HFFc6 (cell line): ENCODE data around the gene TNXB. TPM values are rescaled to one million over a fixed set of nuclear protein-coding genes. Genes with fewer than 3 reads are reported as not detected.
"Not testable (repeated sequence)": the region's sequence is repeated elsewhere in the genome, so short reads cannot be mapped to it uniquely, and the experiment has no call there.

Experiments used
- DNase-seq: peaks from one replicate; pipeline ENCODE4 v3.0.0-alpha.2; 2018
- H3K27ac Mint-ChIP-seq: 2 replicates; pipeline ENCODE4 v1.8.0; 2020; ENCODE audit warnings: mild to moderate bottlenecking, mixed read lengths
- H3K27me3 Mint-ChIP-seq: 2 replicates; pipeline ENCODE4 v1.8.0; 2021; ENCODE audit warnings: mild to moderate bottlenecking, moderate library complexity, mixed read lengths; ENCODE audit not compliant: insufficient read depth
- H3K36me3 Mint-ChIP-seq: 2 replicates; pipeline ENCODE4 v1.8.0; 2021; ENCODE audit warnings: low read depth, mixed read lengths
- H3K4me1 Mint-ChIP-seq: 2 replicates; pipeline ENCODE4 v1.8.0; 2020; ENCODE audit warnings: low read depth, mixed read lengths
- H3K4me3 Mint-ChIP-seq: 2 replicates; pipeline ENCODE4 v1.8.0; 2020; ENCODE audit warnings: mild to moderate bottlenecking, moderate library complexity, mixed read lengths
- H3K9me3 Mint-ChIP-seq: 2 replicates; pipeline ENCODE4 v1.8.0; 2020; ENCODE audit warnings: mild to moderate bottlenecking, mixed read lengths
- total RNA-seq, 6 experiments: library from RNA; stranded (reverse); fragmentation: NEBNext Ultra II Directional; extraction: Animal tissue kit (Norgen Biotek cat#: 25700); gene quantifications; 2 replicates in 1 of 6; 3 replicates in 5 of 6; pipeline ENCODE4 v1.2.3, GENCODE V29; 2021
- TF ChIP-seq, protein P1 (sequence below): fragments of 200-600 bp; sonication (generic); IDR thresholded peaks from 2 replicates; pipeline ENCODE4 v1.5.0; 2021; ENCODE audit warnings: antibody characterized with exemption, mild to moderate bottlenecking

The TNXB gene
- total RNA-seq, 6 experiments from 2014 or later, result 0.28 to 1.4 (median 0.83) TPM

DNA sequence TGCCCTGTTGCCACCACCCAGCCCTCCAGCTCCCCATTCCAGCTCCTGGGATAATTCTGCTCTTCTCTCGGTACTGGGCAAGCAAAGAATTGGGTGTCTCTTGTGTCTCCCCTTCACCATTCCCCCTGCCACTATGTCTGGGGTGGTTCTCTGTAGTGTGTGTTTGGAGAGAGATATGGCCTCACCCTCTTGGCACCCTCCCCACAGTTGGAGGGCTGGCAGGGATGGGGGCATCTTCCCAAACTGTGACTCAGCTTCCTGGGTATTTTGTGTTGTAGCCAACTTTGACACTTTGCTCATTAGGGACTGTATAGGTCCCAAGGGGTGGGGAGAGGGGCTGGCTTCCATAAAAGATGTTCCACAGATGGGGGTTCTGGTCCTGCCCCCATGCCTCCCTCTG is 1.7 kb downstream of the TNXB start:
- Mint-ChIP-seq H3K9me3 (no peaks in the 10 kb centered on the region), H3K36me3 (peaks cover 16% of the 10 kb centered on the region), H3K4me1 (peaks cover 37% of the 10 kb centered on the region), H3K4me3 (peak overlapping the region; percentile 72), H3K27me3 (peaks cover 16% of the 10 kb centered on the region), H3K27ac (peak overlapping the region; percentile 57; the same call in 1 of the 2 replicates)
- TF ChIP-seq, protein P1, sequence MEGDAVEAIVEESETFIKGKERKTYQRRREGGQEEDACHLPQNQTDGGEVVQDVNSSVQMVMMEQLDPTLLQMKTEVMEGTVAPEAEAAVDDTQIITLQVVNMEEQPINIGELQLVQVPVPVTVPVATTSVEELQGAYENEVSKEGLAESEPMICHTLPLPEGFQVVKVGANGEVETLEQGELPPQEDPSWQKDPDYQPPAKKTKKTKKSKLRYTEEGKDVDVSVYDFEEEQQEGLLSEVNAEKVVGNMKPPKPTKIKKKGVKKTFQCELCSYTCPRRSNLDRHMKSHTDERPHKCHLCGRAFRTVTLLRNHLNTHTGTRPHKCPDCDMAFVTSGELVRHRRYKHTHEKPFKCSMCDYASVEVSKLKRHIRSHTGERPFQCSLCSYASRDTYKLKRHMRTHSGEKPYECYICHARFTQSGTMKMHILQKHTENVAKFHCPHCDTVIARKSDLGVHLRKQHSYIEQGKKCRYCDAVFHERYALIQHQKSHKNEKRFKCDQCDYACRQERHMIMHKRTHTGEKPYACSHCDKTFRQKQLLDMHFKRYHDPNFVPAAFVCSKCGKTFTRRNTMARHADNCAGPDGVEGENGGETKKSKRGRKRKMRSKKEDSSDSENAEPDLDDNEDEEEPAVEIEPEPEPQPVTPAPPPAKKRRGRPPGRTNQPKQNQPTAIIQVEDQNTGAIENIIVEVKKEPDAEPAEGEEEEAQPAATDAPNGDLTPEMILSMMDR, result no peak
- DNase-seq, result no peak

DNA sequence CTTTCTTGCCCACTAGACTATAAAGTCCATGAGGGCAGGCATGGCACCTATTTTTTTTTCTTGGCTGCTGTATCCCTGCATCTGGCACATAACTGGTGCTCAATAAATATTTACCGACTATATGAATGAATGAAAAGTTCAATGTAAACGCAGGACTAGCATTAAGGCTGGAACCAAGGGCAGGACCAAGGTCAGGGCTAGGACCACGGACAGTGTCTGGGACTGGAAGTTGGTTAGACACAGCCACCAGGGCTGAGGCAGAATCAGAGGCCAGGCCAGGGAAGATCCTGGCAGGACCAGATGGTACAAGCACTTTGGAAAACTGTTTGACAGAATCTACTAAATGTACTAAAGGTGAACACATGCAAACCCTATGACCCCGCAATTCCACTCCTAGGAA is 3.7 kb downstream of the TNXB start:
- peaks cover 18% of the 10 kb centered on the region for H3K27me3 Mint-ChIP-seq
- DNase-seq, result no peak
- H3K4me3 Mint-ChIP-seq, result no peak overlapping the region
- TF ChIP-seq, protein P1, result no peak
- no peaks in the 10 kb centered on the region for H3K9me3 Mint-ChIP-seq
- peaks cover 25% of the 10 kb centered on the region for H3K4me1 Mint-ChIP-seq
- H3K27ac Mint-ChIP-seq, result no peak overlapping the region
- H3K36me3 Mint-ChIP-seq, result no peaks in the 10 kb centered on the region

DNA sequence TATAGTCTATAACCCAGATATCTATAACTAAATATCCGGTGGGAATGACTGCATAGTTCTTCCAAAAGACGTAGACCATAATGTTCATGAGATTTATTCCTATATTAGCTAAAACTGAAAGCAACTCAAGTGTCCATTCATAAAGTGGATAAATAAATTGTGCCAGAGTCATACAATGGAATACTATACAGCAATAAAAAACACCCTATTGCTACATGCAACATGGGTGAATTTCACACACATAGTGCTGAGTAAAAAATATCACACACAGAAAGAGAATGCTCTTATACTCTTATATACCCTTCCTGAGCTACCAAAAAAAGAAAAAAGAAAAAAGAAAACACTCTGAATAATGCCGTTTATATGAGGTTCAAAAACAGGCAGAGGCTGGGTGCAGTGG is 6.9 kb downstream of the TNXB start:
- Mint-ChIP-seq H3K4me1 (peaks cover 5% of the 10 kb centered on the region), H3K4me3 (no peak overlapping the region)
- DNase-seq, result no peak

DNA sequence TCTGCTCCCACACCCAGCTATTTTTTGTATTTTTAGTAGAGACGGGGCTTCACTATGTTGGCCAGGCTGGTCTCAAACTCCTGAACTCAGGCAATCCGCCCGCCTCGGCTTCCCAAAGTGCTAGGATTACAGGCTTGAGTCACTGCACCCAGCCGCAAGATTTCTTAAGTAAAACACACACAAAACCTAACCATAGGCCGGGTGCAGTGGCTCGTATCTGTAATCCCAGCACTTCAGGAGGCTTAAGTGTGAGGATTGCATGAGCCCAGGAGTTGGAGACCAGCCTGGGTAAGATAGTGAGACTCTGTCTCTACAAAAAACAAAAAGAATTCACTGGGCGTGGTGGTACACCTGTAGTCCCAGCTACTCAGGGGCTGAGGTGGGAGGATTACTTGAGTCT is 8.9 kb downstream of the TNXB start:
- peaks cover 25% of the 10 kb centered on the region for H3K27me3 Mint-ChIP-seq
- not testable (repeated sequence) for H3K9me3 Mint-ChIP-seq, H3K4me3 Mint-ChIP-seq

More for the DNA sequence above, 6.9 kb downstream of the TNXB start:
- Mint-ChIP-seq H3K36me3 (no peaks in the 10 kb centered on the region), H3K9me3 (no peaks in the 10 kb centered on the region), H3K27me3 (peaks cover 22% of the 10 kb centered on the region), H3K27ac (no peak overlapping the region)
- TF ChIP-seq, protein P1, result no peak

DNA sequence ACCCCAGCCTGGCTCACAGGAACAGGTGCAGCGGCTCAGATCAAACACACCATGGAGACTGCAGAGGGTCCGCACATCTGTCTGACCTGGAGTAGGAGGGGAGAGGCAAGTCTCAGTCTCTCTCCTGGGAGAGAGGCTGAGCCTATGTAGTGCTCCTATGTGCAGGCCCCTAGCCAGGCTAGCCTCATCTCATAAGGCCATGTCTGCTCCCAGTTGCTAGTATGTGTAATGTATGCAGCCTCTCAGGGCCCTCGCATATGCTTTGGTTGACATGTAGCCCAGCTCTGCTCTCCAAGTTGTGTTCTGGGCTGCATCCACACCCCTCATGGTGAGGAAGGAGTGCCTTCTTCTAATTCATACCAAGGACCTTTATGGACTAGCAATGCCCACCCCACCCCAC is 11.8 kb downstream of the TNXB start:
- no peaks in the 10 kb centered on the region for H3K36me3 Mint-ChIP-seq
- no peak for DNase-seq
- H3K27ac Mint-ChIP-seq, result no peak overlapping the region
- H3K9me3 Mint-ChIP-seq, result no peaks in the 10 kb centered on the region
- H3K4me3 Mint-ChIP-seq, result no peak overlapping the region
- TF ChIP-seq, protein P1, result no peak
- peaks cover 22% of the 10 kb centered on the region for H3K4me1 Mint-ChIP-seq
- H3K27me3 Mint-ChIP-seq, result peaks cover 21% of the 10 kb centered on the region; the same call in 1 of the 2 replicates

More for the DNA sequence above, 8.9 kb downstream of the TNXB start:
- DNase-seq, H3K36me3 Mint-ChIP-seq, H3K27ac Mint-ChIP-seq, H3K4me1 Mint-ChIP-seq: not testable (repeated sequence)

DNA sequence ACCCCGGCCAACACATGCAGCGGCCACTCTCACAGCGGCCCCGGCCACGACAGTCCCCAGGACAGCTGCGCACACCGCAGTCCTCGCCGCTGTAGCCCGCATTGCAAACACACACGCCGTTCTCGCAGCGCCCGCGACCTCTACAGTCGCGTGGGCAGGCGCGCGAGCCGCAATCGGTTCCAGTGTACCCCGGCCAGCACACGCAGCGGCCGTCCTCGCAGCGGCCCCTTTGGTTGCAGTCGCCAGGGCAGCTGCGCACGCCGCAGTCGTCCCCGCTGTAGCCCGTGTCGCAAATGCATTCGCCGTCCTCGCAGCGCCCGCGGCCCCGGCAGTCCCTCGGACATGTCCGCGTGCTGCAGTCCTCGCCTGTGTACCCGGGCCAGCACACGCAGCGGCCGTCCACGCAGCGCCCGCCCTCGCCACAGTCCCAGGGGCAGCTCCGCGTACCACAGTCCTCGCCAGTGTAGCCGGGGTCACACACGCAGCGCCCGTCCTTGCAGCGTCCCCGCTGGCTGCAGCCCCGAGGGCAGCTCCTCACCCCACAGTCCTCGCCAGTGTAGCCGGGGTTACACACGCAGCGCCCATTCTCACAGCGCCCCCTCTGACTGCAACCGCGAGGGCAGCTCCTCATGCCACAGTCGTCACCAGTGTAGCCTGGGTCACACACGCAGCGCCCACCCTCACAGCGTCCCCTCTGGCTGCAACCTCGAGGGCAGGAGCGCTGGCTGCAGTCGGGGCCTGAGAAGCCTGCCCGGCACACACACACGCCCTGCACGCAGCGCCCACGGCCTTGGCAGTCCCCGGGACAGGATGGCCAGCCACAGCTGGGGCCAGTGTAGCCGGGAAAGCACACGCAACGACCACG is 12.5 kb downstream of the TNXB start:
- TF ChIP-seq, protein P1, result peak; percentile 36; the same call in 1 of the 2 replicates
- no peak overlapping the region for H3K4me3 Mint-ChIP-seq
- no peaks in the 10 kb centered on the region for H3K36me3 Mint-ChIP-seq
- H3K27ac Mint-ChIP-seq, result no peak overlapping the region
- H3K27me3 Mint-ChIP-seq, result peaks cover 27% of the 10 kb centered on the region
- no peaks in the 10 kb centered on the region for H3K9me3 Mint-ChIP-seq
- no peak for DNase-seq
- H3K4me1 Mint-ChIP-seq, result peaks cover 28% of the 10 kb centered on the region
